ENCODE data around the gene HELZ. TPM values are rescaled to one million over a fixed set of nuclear protein-coding genes. Genes with fewer than 3 reads are reported as not detected.

HELZ gene
- polyA plus RNA-seq, 1 of the 3 experiments (the other 2 are of a cell fraction), result 4.3 TPM

- TF ChIP-seq, protein P1, sequence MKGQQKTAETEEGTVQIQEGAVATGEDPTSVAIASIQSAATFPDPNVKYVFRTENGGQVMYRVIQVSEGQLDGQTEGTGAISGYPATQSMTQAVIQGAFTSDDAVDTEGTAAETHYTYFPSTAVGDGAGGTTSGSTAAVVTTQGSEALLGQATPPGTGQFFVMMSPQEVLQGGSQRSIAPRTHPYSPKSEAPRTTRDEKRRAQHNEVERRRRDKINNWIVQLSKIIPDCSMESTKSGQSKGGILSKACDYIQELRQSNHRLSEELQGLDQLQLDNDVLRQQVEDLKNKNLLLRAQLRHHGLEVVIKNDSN (IDR thresholded peaks at IDR 0.05; ENCODE audit: borderline replicate concordance, low read depth), result no peak
- TF ChIP-seq PBX3 (IDR thresholded peaks at IDR 0.05) (no peak), POLR2AphosphoS5 (IDR thresholded peaks at IDR 0.05; ENCODE audit: low read depth, low read length) (no peak), FOXJ3 (CRISPR knock-in tag; IDR thresholded peaks at IDR 0.05) (no peak), NRF1 (IDR thresholded peaks at IDR 0.05; ENCODE audit: low read depth, low read length) (no peak), TAF1 (IDR thresholded peaks at IDR 0.05; ENCODE audit: borderline replicate concordance, low read depth, low read length) (no peak), JUND (IDR thresholded peaks at IDR 0.05) (peak; percentile 14; the same call in 1 of the 2 replicates)
- TF ChIP-seq, protein P2, sequence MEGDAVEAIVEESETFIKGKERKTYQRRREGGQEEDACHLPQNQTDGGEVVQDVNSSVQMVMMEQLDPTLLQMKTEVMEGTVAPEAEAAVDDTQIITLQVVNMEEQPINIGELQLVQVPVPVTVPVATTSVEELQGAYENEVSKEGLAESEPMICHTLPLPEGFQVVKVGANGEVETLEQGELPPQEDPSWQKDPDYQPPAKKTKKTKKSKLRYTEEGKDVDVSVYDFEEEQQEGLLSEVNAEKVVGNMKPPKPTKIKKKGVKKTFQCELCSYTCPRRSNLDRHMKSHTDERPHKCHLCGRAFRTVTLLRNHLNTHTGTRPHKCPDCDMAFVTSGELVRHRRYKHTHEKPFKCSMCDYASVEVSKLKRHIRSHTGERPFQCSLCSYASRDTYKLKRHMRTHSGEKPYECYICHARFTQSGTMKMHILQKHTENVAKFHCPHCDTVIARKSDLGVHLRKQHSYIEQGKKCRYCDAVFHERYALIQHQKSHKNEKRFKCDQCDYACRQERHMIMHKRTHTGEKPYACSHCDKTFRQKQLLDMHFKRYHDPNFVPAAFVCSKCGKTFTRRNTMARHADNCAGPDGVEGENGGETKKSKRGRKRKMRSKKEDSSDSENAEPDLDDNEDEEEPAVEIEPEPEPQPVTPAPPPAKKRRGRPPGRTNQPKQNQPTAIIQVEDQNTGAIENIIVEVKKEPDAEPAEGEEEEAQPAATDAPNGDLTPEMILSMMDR (IDR thresholded peaks at IDR 0.05), result no peak
- TF ChIP-seq, protein P3, sequence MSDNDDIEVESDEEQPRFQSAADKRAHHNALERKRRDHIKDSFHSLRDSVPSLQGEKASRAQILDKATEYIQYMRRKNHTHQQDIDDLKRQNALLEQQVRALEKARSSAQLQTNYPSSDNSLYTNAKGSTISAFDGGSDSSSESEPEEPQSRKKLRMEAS (IDR thresholded peaks at IDR 0.05; ENCODE audit: low read depth), result no peak
Observed at GRCh38 chr17:67128700-67129099, 116.3 kb downstream of the HELZ start (continued).

GRCh38 chr17:67127925-67128324 lies 117.1 kb downstream of the HELZ start:
- H3K27me3 ChIP-seq (ENCODE audit: insufficient read depth), result no peaks in the 10 kb centered on the region
- H3K4me2 ChIP-seq, result no peak overlapping the region
- H3K9ac ChIP-seq, result no peak overlapping the region
- H3K79me2 ChIP-seq (ENCODE audit: insufficient read depth), result no peaks in the 10 kb centered on the region
- peaks cover 13% of the 10 kb centered on the region for H3F3A ChIP-seq (replicated peaks; ENCODE audit: insufficient read depth)
- H3K27ac ChIP-seq (ENCODE audit: low read depth in 2 of 2, low read length in 1 of 2), result peak overlapping the region; percentile 21 to 99; a peak in 2 of 4 replicates
- no peak for DNase-seq
- ChIA-PET CTCF (interaction anchor here (1.1 to 3.1 kb wide), 5 partner anchors 12 to 157 kb away, joined by 3 to 28 read pairs (median 6); no protein-coding TSS in a partner anchor), POLR2A (interaction anchor here (0.5 to 3.9 kb wide), 2 partner anchors 149 to 162 kb away, joined by 3 to 32 read pairs; partner anchors contain the start of gene CACNG4)
- 87% methylated on average over 2 of the region's 2 CpGs for WGBS (ENCODE audit: low lambda C conversion rate)
- H3K36me3 ChIP-seq (replicated peaks in 1 of 2; ENCODE audit: control insufficient read depth in 1 of 2, insufficient read depth in 2 of 2, low read length in 1 of 2), result peaks cover 18 to 33% of the 10 kb centered on the region in 2 experiments
- no peak overlapping the region for H3K4me3 ChIP-seq (ENCODE audit: low read depth in 2 of 2, low read length in 1 of 2)
- no peaks in the 10 kb centered on the region for H3K9me3 ChIP-seq
- H3K4me1 ChIP-seq (ENCODE audit: control insufficient read depth in 1 of 2, insufficient read depth in 2 of 2, low read depth in 1 of 2, low read length in 1 of 2), result peaks cover 4 to 49% of the 10 kb centered on the region in 2 experiments; a peak in 3 of 4 replicates
- H4K20me1 ChIP-seq (ENCODE audit: insufficient read depth), result no peaks in the 10 kb centered on the region
- no peak overlapping the region for H2AFZ ChIP-seq (ENCODE audit: low read depth)
- no peak for TF ChIP-seq MEF2A (IDR thresholded peaks at IDR 0.05; ENCODE audit: borderline replicate concordance, low read depth)
- TF ChIP-seq POLR2AphosphoS5 (IDR thresholded peaks at IDR 0.05; ENCODE audit: low read depth, low read length), result no peak
- TF ChIP-seq RAD21 (IDR thresholded peaks at IDR 0.05; ENCODE audit: low read length), result no peak
- TF ChIP-seq CHD2 (IDR thresholded peaks at IDR 0.05; ENCODE audit: low read length, partially characterized antibody), result no peak
- peak; percentile 62; the same call in 1 of the 2 replicates for TF ChIP-seq PBX3 (IDR thresholded peaks at IDR 0.05)
- no peaks in the 10 kb centered on the region for H3K9me2 ChIP-seq
